Stimulated activated CD8-positive, alpha-beta memory T cell treated with anti-CD3 and anti-CD28 coated beads, Interleukin-2, amount 100 ng/mL, for 1 hour (primary cell): ENCODE results near the gene ITIH5.
"Not testable (repeated sequence)": the region's sequence is repeated elsewhere in the genome, so short reads cannot be mapped to it uniquely, and the experiment has no call there.

Experiments
- DNase-seq, 2 donors: peaks; one replicate each; pipeline ENCODE4 v3.0.0-alpha.2; 2020; ENCODE audit warnings: low read depth in 2 of 2

ITIH5 gene

GRCh38 chr10:7666253-7667023 lies at the start of gene ITIH5:
Gene ITIH5, minus strand, starts transcription at chr10:7666966. Its CDS starts 74 bp downstream, at chr10:7666892.
- no peak for DNase-seq

DNA sequence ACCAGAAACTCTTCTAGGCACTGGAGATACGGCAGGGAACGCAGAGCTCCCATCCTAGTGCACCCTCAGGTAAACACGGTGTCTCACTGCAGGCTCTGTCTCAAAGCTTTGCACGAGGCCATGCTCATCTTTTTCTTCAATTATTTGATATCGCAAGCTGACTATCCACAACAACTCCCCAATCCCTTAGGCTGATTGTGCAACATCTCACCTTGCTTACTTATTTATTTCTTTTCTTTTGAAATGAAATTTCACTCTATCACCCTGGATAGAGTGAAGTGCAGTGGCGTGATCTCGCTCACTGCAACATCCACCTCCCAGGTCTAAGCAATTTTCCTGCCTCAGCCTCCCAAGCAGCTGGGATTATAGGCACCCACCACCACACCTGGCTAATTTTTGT lies 48.7 kb upstream of the ITIH5 start:
- DNase-seq: no peak

- not testable (repeated sequence) for DNase-seq
Measured at GRCh38 chr10:7711075-7711474, 44.3 kb upstream of the ITIH5 start.

DNA sequence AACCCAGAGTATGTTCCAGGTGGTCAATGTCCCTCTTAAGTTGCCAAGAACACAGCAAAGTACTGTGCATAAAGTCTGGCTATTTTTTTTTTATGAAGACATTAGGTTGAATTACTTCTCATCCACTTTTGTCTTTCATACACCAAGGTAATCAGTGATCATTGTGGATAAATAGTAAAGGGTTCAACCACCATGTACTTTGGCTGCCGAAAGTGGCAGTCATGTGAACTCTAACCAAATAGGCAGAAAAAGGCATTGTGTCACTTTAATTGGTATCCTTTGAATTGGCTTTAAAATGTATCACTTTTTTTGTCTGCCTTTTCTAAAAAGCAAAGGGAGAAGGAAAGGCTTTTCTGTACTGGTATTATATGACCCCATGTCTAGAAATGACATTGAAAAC lies 43.7 kb upstream of the ITIH5 start:
- DNase-seq: no peak

GRCh38 chr10:7708832-7709231 lies 42.1 kb upstream of the ITIH5 start:
- no peak for DNase-seq

- no peak for DNase-seq
Measured at GRCh38 chr10:7707858-7708622, 41.3 kb upstream of the ITIH5 start.

DNA sequence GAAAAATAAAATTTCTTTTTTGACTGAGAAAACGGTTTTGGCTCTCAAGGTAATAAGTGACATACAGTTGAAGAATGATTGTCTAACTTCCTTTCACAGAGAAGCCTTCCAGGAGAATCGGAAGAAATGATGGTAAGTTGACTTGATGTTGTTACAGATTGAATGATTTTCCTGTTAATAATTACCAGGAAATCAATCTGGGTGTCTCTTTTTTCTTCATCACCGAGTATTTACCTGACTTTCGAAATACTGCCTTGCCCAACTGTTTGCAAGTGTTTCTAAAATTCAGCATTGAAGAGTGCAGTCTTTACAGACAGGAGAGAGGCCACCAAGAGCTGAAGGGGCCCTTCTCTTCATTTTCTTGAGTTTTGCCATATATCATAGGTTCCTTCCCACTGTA lies 40.3 kb upstream of the ITIH5 start:
- no peak for DNase-seq

DNA sequence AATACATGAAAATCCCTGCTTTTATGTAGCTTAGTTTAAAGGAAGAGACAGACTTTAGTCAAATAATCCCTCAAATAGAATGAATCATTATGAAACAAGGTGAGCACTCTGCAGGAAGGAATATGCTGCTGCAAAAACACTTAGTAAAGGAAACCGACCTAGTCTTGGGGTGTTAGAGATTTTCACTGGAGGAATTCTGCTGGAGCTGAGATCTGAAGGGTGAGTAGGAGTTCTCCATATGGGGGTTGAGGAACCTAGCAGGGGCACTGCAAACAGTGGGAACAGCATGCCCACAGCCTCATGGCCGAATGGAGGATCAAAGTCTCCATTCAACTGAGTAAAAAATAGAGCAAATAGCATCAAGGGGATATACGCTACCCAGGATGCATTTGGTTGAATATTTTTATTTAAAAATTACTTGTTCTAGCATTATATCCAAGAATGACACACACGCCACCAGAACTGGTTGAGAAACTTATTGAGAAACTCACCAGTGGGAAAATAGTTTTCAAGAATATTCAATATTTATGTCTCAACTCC lies 39.8 kb upstream of the ITIH5 start:
- DNase-seq: no peak

DNA sequence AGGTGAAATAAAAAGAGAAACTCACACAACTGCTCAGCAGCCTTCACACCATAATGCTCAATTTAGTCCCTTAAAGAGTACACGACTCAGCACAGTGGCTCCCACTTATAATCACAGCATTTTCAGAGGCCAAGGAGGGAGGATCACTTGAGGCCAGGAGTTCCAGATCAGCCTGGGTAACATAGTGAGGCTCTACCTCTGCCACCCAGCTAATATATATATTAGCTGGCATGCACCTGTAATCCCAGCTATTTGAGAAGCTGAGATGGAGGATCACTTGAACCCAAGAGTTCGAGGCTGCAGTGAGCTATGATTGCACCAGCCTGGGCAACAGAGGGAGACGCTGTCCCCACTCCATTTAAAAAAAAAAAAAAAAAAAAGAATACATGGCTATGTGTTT lies 38.6 kb upstream of the ITIH5 start:
- DNase-seq: no peak

DNA sequence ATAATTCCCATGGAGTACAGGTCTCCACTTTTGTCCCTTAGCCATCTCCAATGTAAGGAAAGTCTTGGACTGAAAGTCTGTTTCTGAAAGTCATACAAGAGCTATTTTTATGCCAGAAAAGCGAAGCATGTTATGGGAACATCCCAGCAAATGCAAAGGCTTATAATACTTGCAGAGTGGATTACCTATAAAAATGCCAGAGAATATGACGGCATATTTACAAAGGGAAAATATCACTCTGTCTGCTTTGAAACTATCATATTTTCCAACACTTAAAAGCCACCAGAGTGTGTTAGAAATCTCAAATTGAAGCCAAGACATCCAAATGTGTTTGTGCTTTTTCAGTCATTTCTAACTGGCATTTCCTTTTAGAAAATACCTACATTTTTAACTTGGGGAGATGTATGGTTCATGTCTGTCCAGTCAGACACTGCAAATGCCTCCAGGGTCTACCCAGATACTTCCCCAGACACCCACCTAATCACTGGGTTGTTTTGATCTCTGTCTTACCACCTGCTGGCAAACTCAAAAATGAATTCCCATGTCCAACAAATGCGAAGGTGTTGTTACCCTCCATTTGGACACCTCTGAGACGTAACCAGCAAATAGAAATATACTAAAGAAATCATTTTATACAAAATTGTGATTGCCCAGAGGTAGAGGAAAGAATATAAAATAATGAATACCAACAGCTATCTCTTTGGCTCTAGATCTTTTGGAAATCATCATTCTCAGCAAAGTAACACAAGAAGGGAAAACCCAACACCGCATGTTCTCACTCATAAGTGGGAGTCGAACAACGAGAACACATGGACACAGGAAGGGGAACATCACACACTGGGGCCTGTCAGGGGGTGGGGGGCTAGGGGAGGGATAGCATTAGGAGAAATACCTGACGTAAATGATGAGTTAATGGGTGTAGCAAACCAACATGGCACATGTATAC lies 37.6 kb upstream of the ITIH5 start:
- DNase-seq: no peak

- no peak for DNase-seq
Measured at GRCh38 chr10:7703140-7703539, 36.4 kb upstream of the ITIH5 start, which contains the start of gene ITIH2. Gene ITIH2, plus strand, starts transcription at chr10:7703316. Its CDS starts 119 bp downstream, at chr10:7703435.

DNA sequence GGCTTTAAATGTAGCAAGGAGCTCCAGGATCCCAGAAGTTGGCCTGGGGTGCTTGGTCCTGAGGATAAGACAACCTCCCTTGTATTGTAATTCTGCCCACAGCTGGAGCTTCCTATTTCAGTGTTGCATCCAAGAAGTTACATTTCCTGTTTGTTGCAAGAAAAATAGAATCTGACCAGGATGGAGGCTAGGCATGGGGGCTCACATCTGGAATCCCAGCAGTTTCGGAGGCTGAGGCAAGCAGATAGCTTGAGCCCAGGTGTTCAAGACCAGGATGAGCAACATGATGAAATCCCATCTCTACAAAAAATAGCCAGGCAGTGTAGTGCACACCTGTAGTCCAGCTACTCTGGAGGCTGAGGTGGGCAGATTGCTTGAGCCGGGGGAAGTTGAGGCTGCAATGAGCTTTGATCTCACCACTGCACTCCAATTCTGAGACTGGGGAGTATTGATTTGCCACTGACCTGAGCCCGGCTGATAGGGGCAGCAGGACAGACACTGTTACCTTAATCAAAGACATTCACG lies 35.6 kb upstream of the ITIH5 start:
- DNase-seq: no peak

DNA sequence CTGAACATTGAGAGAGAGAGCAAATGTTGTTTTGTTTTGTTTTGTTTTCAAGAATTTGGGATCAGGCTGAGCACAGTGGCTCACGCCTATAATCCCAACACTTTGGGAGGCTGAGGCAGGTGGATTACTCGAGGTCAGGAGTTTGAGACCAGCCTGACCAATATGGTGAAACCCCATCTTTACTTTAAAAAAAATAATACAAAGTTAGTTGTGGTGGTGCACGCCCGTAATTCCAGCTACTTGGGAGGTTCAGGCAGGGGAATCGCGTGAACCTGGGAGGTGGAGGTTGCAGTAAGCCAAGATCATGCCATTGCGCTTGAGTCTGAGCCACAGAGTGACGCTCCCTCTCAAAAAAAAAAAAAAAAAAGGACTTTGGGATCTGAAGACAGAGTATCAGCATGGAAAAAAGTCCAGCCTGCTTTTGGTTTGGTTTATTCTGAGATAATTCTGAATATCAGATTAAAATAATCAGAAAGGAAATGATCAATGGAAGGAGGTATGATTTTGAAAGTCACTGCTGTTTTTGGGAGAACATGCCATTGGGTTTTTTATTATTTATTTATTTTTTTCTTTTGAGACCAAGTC lies 34.5 kb upstream of the ITIH5 start:
- DNase-seq: no peak

- DNase-seq: no peak
Measured at GRCh38 chr10:7700577-7701125, 33.9 kb upstream of the ITIH5 start.

- no peak for DNase-seq
Measured at GRCh38 chr10:7697426-7697825, 30.7 kb upstream of the ITIH5 start.

- no peak for DNase-seq
Measured at GRCh38 chr10:7696545-7696944, 29.8 kb upstream of the ITIH5 start.

GRCh38 chr10:7693194-7693593 lies 26.4 kb upstream of the ITIH5 start:
- not testable (repeated sequence) for DNase-seq

- DNase-seq: not testable (repeated sequence)
Measured at GRCh38 chr10:7692368-7692767, 25.6 kb upstream of the ITIH5 start.

- DNase-seq: not testable (repeated sequence)
Measured at GRCh38 chr10:7690885-7691597, 24.3 kb upstream of the ITIH5 start.

GRCh38 chr10:7689591-7689990 lies 22.8 kb upstream of the ITIH5 start:
- no peak for DNase-seq
